Measurements from ENCODE around the gene ERC2. TPM values are rescaled to one million over a fixed set of nuclear protein-coding genes. Genes with fewer than 3 reads are reported as not detected.

Gene ERC2
- total RNA-seq, 3 donors from 2014 or later (not counting 1 experiment from before 2014, with no cell fraction given) = not detected

DNA sequence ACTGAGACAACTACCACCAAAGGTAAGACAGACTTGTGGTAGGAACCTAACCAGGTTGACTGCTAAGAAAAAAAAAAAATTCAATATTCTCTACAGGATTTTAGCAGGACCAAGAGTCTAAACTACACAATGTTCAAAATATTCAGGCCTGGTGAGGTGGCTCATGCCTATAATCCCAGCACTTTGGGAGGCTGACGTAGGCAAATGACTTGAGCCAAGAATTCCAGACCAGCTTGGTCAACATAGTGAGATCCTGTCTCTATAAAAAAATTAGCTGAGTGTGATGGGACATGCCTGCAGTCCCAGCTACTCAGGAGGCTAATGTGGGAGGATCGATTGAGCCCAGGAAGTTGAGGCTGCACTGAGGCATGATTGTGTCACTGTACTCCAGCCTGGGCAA is 639.6 kb downstream of the ERC2 start:
- Mint-ChIP-seq H3K36me3 (no peaks in the 10 kb centered on the region), H3K9me3 (peaks cover 7 to 9% of the 10 kb centered on the region in 2 donors), H3K4me1 (no peaks in the 10 kb centered on the region), H3K27me3 (ENCODE audit: low read depth in 2 of 2) (no peaks in the 10 kb centered on the region), H3K27ac (no peak overlapping the region), H3K4me3 (no peak overlapping the region)
- H3K27ac ChIP-seq (ENCODE audit: low read length) = no peak overlapping the region
- TF ChIP-seq CTCF (IDR thresholded peaks at IDR 0.05) = no peak
- WGBS (ENCODE audit: insufficient coverage) = 81% methylated on average over 2 of the region's 2 CpGs
- no peaks in the 10 kb centered on the region for H3K9me3 ChIP-seq (ENCODE audit: control insufficient read depth, insufficient read depth, low read length)
- H3K36me3 ChIP-seq (ENCODE audit: control insufficient read depth, insufficient read depth, low read length) = no peaks in the 10 kb centered on the region
- H3K4me3 ChIP-seq (ENCODE audit: low read length) = no peak overlapping the region
- DNase-seq (no peak), ATAC-seq (no peak)
- intact Hi-C loops (cut with micrococcal nuclease) = no loop called here
- H3K27me3 ChIP-seq (ENCODE audit: control insufficient read depth, insufficient read depth, low read length) = no peaks in the 10 kb centered on the region
- H3K4me1 ChIP-seq (ENCODE audit: control insufficient read depth, insufficient read depth, low read length) = no peaks in the 10 kb centered on the region

DNA sequence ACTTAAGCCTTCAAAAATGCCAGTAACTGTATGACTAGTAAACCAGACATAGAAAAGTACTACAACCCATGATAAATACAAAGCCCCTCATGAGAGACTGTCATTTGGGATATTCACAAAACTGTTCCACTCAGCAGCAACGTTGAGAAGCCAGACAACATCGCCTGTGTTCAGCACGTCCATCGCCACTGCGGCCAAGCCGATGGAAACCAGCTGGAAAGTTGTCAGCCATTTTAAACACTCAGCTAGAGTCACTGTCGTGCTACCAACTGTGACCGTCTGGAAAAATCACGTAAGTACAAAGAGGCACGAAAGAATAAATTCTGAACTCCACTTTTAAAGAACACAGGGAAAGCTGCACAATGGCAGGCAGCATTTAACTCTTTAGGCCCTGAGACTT is 640.5 kb downstream of the ERC2 start:
- Mint-ChIP-seq H3K9me3 (peaks cover 6 to 9% of the 10 kb centered on the region in 2 donors), H3K36me3 (no peaks in the 10 kb centered on the region), H3K4me3 (no peak overlapping the region), H3K27me3 (ENCODE audit: low read depth in 2 of 2) (no peaks in the 10 kb centered on the region), H3K27ac (no peak overlapping the region), H3K4me1 (no peaks in the 10 kb centered on the region)
- no peak for TF ChIP-seq CTCF (IDR thresholded peaks at IDR 0.05)
- 89% methylated on average over 10 of the region's 10 CpGs for WGBS (ENCODE audit: insufficient coverage)
- Histone ChIP-seq H3K9me3 (ENCODE audit: control insufficient read depth, insufficient read depth, low read length) (no peaks in the 10 kb centered on the region), H3K36me3 (ENCODE audit: control insufficient read depth, insufficient read depth, low read length) (no peaks in the 10 kb centered on the region), H3K4me3 (ENCODE audit: low read length) (no peak overlapping the region), H3K27me3 (ENCODE audit: control insufficient read depth, insufficient read depth, low read length) (no peaks in the 10 kb centered on the region), H3K4me1 (ENCODE audit: control insufficient read depth, insufficient read depth, low read length) (no peaks in the 10 kb centered on the region), H3K27ac (ENCODE audit: low read length) (no peak overlapping the region)
- ATAC-seq (no peak), DNase-seq (no peak)
- intact Hi-C loops (cut with micrococcal nuclease) = no loop called here

GRCh38 chr3:55826731-55827496 is 641.4 kb downstream of the ERC2 start:
- H3K27ac Mint-ChIP-seq = no peak overlapping the region
- H3K9me3 ChIP-seq (ENCODE audit: control insufficient read depth, insufficient read depth, low read length) = no peaks in the 10 kb centered on the region
- intact Hi-C loops (cut with micrococcal nuclease) = no loop called here
- 86% methylated on average over 4 of the region's 6 CpGs for WGBS (ENCODE audit: insufficient coverage)
- no peak for TF ChIP-seq CTCF (IDR thresholded peaks at IDR 0.05)
- H3K4me3 Mint-ChIP-seq = no peak overlapping the region
- no peaks in the 10 kb centered on the region for H3K36me3 ChIP-seq (ENCODE audit: control insufficient read depth, insufficient read depth, low read length)
- ATAC-seq (no peak), DNase-seq (no peak)
- no peak overlapping the region for H3K27ac ChIP-seq (ENCODE audit: low read length)
- H3K4me1 ChIP-seq (ENCODE audit: control insufficient read depth, insufficient read depth, low read length) = no peaks in the 10 kb centered on the region
- H3K36me3 Mint-ChIP-seq = no peaks in the 10 kb centered on the region
- no peaks in the 10 kb centered on the region for H3K4me1 Mint-ChIP-seq
- no peak overlapping the region for H3K4me3 ChIP-seq (ENCODE audit: low read length)
- peaks cover 5 to 7% of the 10 kb centered on the region in 2 donors for H3K9me3 Mint-ChIP-seq
- H3K27me3 ChIP-seq (ENCODE audit: control insufficient read depth, insufficient read depth, low read length) = no peaks in the 10 kb centered on the region
- no peaks in the 10 kb centered on the region for H3K27me3 Mint-ChIP-seq (ENCODE audit: low read depth in 2 of 2)

DNA sequence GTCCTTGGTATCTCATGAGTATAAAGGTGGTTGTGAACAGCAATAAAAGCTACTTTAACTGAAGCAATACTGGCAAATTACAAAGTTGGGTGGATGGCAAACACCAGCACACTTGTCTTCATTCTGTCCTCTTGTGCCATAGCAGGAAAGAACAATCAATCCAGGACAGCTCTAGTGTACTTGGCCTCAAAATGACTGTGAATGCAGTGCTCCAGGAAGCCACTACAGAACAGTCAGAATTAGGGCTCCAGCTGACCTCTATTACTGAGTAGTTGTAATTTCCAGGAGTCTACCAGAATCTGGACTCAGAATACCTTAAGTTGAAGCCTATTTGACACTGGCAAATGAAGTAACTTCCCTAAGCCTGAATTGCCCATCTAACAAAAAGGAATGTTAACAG is 642.2 kb downstream of the ERC2 start:
- Mint-ChIP-seq H3K27me3 (ENCODE audit: low read depth in 2 of 2) (no peaks in the 10 kb centered on the region), H3K4me1 (no peaks in the 10 kb centered on the region), H3K9me3 (peaks cover 5 to 7% of the 10 kb centered on the region in 2 donors), H3K4me3 (no peak overlapping the region), H3K27ac (no peak overlapping the region), H3K36me3 (no peaks in the 10 kb centered on the region)
- H3K27ac ChIP-seq (ENCODE audit: low read length) = no peak overlapping the region
- intact Hi-C loops (cut with micrococcal nuclease) = no loop called here
- H3K9me3 ChIP-seq (ENCODE audit: control insufficient read depth, insufficient read depth, low read length) = no peaks in the 10 kb centered on the region
- no peaks in the 10 kb centered on the region for H3K36me3 ChIP-seq (ENCODE audit: control insufficient read depth, insufficient read depth, low read length)
- no peaks in the 10 kb centered on the region for H3K4me1 ChIP-seq (ENCODE audit: control insufficient read depth, insufficient read depth, low read length)
- DNase-seq = no peak
- no peak for ATAC-seq
- H3K27me3 ChIP-seq (ENCODE audit: control insufficient read depth, insufficient read depth, low read length) = no peaks in the 10 kb centered on the region
- H3K4me3 ChIP-seq (ENCODE audit: low read length) = no peak overlapping the region
- TF ChIP-seq CTCF (IDR thresholded peaks at IDR 0.05) = no peak

Data from natural killer cell (primary cell).